Coronary artery (tissue), 2 donors: ENCODE data around the gene KCNK7.

Source experiments
- DNase-seq: peaks from one replicate; pipeline ENCODE4 v3.0.0-alpha.2; 2017; ENCODE audit warnings: low spot score
- H3K27ac ChIP-seq, 2 donors: fragments of 200-600 bp; sonication (generic); one replicate each; pipeline ENCODE4 v1.5.1; 2016 to 2019
- H3K4me3 ChIP-seq: fragments of 200-600 bp; sonication (generic); 2 replicates; pipeline ENCODE4 v1.5.1; 2016; ENCODE audit warnings: mild to moderate bottlenecking, moderate library complexity
- TF ChIP-seq, protein P1 (sequence below): fragments of 200-600 bp; sonication (generic); IDR thresholded peaks from one replicate; pipeline ENCODE4 v1.5.1; 2019; ENCODE audit warnings: antibody characterized with exemption

The KCNK7 gene

DNA sequence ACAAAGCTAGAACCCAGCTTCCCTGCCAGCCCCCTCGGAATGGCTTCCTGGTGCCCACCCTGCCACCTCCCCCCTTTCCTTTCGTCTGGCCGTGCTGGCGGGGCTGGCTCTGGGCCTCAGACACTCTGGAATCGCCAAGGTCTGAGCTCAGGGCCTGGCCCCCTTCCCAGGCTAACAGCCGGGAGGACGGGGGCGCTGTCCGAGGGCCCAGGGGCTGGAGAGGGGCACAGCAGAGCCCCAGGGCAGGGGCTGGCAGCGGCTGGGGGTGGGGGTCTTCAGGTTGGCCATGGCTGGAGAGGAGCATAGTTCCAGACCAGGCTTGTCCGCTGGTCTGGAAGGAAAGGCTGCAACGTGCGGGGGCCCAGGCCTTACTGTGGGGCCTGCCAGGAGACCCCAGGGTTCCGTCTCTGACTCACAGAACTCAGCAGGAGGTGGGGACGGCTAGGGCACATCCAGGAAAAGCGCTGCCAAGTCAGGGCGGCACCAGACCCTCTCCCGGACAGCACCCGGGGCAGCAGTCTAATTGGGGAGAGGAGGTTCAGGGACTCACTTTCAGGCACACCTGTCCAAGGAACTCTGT, 36.6 kb downstream of the KCNK7 start:
- DNase-seq: peak; percentile 90
- Histone ChIP-seq H3K4me3 (peak overlapping the region; percentile 82), H3K27ac (peak overlapping the region; percentile 97 to 99)
- TF ChIP-seq, protein P1, sequence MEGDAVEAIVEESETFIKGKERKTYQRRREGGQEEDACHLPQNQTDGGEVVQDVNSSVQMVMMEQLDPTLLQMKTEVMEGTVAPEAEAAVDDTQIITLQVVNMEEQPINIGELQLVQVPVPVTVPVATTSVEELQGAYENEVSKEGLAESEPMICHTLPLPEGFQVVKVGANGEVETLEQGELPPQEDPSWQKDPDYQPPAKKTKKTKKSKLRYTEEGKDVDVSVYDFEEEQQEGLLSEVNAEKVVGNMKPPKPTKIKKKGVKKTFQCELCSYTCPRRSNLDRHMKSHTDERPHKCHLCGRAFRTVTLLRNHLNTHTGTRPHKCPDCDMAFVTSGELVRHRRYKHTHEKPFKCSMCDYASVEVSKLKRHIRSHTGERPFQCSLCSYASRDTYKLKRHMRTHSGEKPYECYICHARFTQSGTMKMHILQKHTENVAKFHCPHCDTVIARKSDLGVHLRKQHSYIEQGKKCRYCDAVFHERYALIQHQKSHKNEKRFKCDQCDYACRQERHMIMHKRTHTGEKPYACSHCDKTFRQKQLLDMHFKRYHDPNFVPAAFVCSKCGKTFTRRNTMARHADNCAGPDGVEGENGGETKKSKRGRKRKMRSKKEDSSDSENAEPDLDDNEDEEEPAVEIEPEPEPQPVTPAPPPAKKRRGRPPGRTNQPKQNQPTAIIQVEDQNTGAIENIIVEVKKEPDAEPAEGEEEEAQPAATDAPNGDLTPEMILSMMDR: no peak

DNA sequence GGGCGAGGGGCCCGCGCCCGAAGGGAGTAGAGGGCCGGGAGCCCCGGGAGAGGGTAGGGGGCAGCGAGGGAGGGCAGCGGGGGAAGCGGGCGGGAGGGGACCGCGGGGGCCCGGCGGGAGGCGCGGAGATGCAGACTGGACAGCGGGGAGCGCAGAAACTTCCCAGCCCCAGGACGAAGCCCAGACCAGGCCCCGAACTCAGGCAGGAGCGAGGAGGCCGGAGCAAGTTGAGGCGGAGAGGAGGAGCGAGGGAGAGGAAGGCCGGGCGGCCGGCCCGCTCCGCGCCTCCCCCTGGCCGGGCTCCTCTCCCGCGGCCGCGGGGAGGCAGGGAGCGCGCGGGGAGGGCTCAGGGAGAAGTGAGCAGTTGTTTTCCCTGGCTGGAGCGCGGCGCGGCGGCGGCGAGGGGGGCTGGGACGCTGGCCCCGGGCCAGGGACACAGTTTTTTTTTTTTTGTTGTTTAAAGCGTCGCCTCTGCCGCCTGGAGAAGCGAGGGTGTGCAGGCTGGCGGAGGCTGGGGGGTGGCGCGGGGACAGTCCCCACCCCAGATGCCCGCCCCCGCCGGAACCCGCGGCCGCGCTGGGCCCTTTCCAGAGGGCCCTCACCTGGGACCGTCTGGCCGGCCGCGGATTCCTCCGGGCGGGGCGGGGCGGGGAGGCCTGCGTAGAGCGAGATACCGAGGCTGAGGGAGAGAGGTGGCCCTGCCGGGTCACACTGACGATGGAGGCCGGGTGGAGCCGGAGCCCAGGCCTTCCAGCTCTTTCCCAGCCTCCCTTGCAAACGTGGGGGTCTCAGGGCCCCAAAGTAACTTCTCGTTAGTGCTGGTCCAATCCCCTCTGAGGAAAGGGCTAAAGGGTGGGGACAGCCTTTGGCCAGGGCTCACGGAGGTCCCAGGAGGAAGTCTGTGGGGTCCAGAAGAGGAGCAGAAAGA, 37.3 kb downstream of the KCNK7 start, which contains the start of gene LTBP3:
Gene LTBP3 (minus strand): TSS at position 358 of the 928 bp plus-strand sequence. CDS start 400 bp downstream, outside the sequence.
- peak within 1 kb of the TSS; percentile 82 for H3K4me3 ChIP-seq
- TF ChIP-seq, protein P1: no peak
- H3K27ac ChIP-seq: peak within 1 kb of the TSS; percentile 97 to 99
- peak; percentile 93 for DNase-seq

DNA sequence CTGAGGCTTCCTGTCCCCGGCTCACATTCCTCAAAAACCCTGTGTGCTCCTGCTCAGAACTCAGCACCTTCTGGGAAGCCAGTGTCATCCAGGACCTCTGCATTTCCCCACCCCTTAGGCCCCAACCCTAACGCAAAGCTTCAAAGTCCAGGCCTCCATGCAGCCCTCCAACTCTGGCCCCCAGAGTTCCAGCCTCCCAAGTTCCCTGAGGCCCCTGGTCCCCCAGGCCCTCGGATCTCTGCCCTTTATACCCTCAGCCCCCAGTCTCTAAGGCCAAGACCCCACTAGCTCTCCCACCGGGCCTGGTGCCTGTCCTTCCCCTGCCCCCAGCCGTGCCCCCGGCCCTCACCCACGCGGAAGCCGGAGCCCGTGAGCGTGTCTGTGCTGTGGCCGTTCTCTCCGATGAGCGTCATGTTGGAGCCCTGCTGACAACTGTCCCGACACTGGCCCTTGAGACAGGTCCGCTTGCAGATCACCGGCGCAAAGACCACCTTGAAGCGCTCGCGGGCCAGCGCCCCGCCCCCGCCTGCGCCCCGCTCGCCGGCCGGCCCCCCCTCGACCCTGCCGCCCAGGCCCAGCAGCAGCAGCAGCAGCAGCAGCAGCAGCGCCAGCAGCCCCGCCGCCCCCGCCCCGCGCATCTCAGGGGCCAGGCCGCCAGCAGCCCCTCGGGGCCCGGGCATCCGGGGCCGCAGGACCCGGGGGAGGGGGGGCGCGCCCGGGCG, 38.2 kb downstream of the KCNK7 start:
- DNase-seq: peak; percentile 78
- H3K27ac ChIP-seq: peak overlapping the region; percentile 97 to 99
- peak overlapping the region; percentile 82 for H3K4me3 ChIP-seq
- TF ChIP-seq, protein P1: no peak

DNA sequence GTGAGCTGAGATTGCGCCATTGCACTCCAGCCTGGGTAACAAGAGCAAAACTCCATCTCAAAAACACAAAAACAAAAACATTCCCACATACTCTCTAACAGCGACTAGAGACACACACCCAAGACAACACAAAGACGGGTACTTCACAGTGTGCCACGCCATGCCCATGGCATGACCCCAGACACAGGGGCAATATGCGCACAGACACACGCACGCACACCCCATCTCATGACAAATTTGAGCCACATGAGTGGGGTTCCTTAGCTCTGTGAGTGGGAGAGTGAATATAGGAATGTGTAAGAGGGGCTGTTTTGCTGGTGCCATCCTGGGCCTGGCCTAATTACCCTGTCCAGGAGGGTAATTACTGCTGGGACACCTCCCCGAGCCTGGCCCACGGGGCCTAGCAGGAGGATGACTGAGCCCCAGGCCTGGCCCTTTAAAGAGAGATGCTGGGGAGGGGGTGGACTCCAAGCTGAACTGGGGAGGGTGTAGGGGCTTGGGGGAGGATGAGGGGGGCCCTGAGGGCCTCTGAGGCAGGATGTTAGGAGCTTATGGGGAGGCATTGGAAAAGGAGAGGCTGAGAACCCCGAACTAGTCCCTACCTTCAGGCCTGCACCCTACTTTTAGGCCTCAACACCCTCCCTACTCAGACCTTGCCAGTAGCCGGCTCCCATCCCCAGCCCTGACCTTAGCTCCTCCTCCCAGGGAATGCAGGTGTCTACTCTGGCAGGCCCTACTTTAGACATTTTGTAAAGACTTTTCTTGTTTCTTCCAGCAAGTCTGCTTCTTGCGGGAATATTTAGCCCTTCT, 38.9 kb downstream of the KCNK7 start:
- TF ChIP-seq, protein P1: no peak
- Histone ChIP-seq H3K27ac (peak overlapping the region; percentile 97 to 99), H3K4me3 (peak overlapping the region; percentile 82)
- peak; percentile 74 for DNase-seq

DNA sequence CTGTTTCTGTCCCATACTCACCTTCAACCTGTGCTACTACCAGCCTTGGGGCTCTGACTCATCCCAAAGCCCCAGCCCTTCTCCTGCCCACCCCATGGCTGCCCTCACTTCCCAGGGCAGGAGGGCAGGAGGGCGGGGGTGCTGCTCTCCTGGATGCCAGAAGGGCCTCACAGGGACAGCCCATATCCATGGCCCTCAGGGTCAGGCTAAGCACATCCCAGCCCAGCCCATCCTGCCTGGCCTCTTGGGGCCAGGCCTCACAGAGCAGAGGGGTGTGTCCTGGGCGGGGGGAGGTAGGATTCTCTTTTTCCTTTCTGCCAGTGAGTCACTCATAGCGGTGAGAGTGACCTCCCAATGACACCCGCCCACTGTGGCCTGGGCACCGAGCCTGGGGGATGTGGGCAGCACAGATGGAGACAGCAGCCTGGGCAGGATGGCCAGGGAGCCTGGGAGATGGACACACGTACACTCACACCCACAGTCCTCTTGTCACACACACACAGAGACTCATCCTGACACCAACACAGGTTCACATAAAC, 39.8 kb downstream of the KCNK7 start:
- peak overlapping the region; percentile 97 to 99 for H3K27ac ChIP-seq
- H3K4me3 ChIP-seq: peak overlapping the region; percentile 82
- TF ChIP-seq, protein P1: no peak
- DNase-seq: peak; percentile 87

DNA sequence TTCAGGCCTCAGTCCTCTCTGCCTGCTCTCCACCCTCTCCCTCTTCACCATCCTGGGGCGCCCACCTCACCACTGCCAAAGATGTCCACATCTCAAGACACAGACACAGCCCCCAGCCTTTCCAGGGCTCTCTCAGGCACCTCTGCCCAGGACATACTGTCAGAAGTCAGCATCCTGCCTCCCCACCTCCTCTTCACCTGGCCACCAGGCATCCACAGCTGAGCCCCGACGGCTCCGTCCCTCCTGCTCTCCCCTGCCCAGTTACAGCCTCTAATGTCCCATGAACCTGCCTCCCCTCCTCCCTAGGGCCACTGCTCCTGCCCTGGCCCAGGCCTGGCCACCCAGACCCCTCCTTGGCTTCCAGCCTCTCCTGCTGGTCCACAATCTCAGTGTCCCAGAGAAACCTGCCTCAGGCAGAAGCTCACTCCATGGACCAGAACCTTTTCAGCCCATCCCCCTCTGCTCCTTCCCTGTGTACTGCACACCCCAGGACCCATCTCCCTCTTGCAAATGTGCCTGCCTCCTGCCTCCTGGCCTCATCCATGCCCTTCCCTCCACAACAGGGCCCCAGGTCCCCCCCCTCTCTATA, 40.7 kb downstream of the KCNK7 start:
- Histone ChIP-seq H3K27ac (peak overlapping the region; percentile 97 to 99), H3K4me3 (no peak overlapping the region)
- TF ChIP-seq, protein P1: no peak
- no peak for DNase-seq
